Measurements from ENCODE around the gene MGAT4B. TPM values are rescaled to one million over a fixed set of nuclear protein-coding genes. Genes with fewer than 3 reads are reported as not detected.

Gene MGAT4B
- total and polyA plus RNA-seq, 2 of the 4 experiments (the other 2 are of a cell fraction), result 73.7 to 155 TPM

GRCh38 chr5:179814090-179814489 is 7.4 kb upstream of the MGAT4B start:
- ChIA-PET CTCF (no interaction called here), POLR2A (ENCODE audit: unreplicated experiment) (no interaction called here)
- intact Hi-C loops (cut with micrococcal nuclease), result no loop called here
- H2BK15ac ChIP-seq (ENCODE audit: low read depth, low read length), result no peak overlapping the region
- no peaks in the 10 kb centered on the region for H4K20me1 ChIP-seq (ENCODE audit: insufficient read depth, low read length)
- H3K4me3 ChIP-seq (ENCODE audit: insufficient read depth, low read depth, low read length), result no peak overlapping the region
- no peak overlapping the region for H3K18ac ChIP-seq (ENCODE audit: low read depth, low read length)
- H3K56ac ChIP-seq (ENCODE audit: extremely low read depth, insufficient read depth, low read length), result no peak overlapping the region
- no peaks in the 10 kb centered on the region; the same call in 1 of the 2 replicates for H3K9me3 ChIP-seq (ENCODE audit: control insufficient read depth, insufficient read depth, low read length)
- no peak overlapping the region for H2AFZ ChIP-seq (replicated peaks; ENCODE audit: low read length, poor library complexity)
- no peak overlapping the region for H4K8ac ChIP-seq (ENCODE audit: low read depth in 2 of 2, low read length in 2 of 2)
- H3K23ac ChIP-seq (ENCODE audit: low read depth, low read length), result no peak overlapping the region
- H3K4ac ChIP-seq (ENCODE audit: low read depth, low read length), result no peak overlapping the region
- H3K14ac ChIP-seq (replicated peaks; ENCODE audit: low read depth, low read length), result no peak overlapping the region
- WGBS, 2 experiments (ENCODE audit: extremely low coverage in 2 of 2, insufficient read length in 1 of 2), result no CpG with 5 or more reads among the region's 3 CpGs
- no peak overlapping the region for H2AK5ac ChIP-seq (ENCODE audit: low read depth, low read length)
- H3K36me3 ChIP-seq (ENCODE audit: control insufficient read depth, insufficient read depth, low read length), result peaks cover 17% of the 10 kb centered on the region
- H2AK9ac ChIP-seq (replicated peaks; ENCODE audit: low read depth, low read length, poor library complexity), result no peak overlapping the region
- peaks cover 8% of the 10 kb centered on the region for H3K4me1 ChIP-seq (ENCODE audit: control insufficient read depth, insufficient read depth, low read length)
- no peak overlapping the region for H3K9ac ChIP-seq (ENCODE audit: low read depth, low read length)
- peaks cover 0 to 14% of the 10 kb centered on the region in 2 experiments for H3K79me1 ChIP-seq (ENCODE audit: low read depth in 1 of 2, low read length in 2 of 2)
- H2BK5ac ChIP-seq (ENCODE audit: low read depth, low read length, poor library complexity, severe bottlenecking), result no peak overlapping the region
- no peak overlapping the region for H4K91ac ChIP-seq (ENCODE audit: insufficient read depth, low read depth, low read length)
- no peaks in the 10 kb centered on the region for H3K27me3 ChIP-seq (ENCODE audit: control insufficient read depth, insufficient read depth, low read length)
- BruUV-seq (replicated peaks), result no TSS peak
- H3K27ac ChIP-seq (ENCODE audit: insufficient read depth, low read length), result no peak overlapping the region
- ATAC-seq (ENCODE audit: low read depth) (no peak), DNase-seq (no peak)
- H4K5ac ChIP-seq (ENCODE audit: low read depth, low read length), result no peak overlapping the region
- TF ChIP-seq MXI1 (IDR thresholded peaks at IDR 0.05; ENCODE audit: borderline replicate concordance, low read depth, low read length), result no peak
- TF ChIP-seq RAD21 (IDR thresholded peaks at IDR 0.05; ENCODE audit: low read length), result no peak
- TF ChIP-seq MAZ (IDR thresholded peaks at IDR 0.05; ENCODE audit: borderline replicate concordance, low read depth, low read length), result no peak
- no peak for TF ChIP-seq BHLHE40 (IDR thresholded peaks at IDR 0.05; ENCODE audit: low read depth, low read length)
- TF ChIP-seq CHD1 (IDR thresholded peaks at IDR 0.05; ENCODE audit: low read depth, low read length), result no peak
- TF ChIP-seq SMC3 (IDR thresholded peaks at IDR 0.05; ENCODE audit: low read depth, low read length), result no peak
- TF ChIP-seq NFE2L2 (IDR thresholded peaks at IDR 0.05; ENCODE audit: low read depth, low read length), result no peak
- TF ChIP-seq RCOR1 (IDR thresholded peaks at IDR 0.05; ENCODE audit: insufficient replicate concordance, low read length), result no peak
- no peak for TF ChIP-seq MAFK (IDR thresholded peaks at IDR 0.05; ENCODE audit: low read depth, low read length)
- TF ChIP-seq CTCF (conservative IDR thresholded peaks at IDR 0.05; ENCODE audit: low read depth, low read length), result no peak
- H2BK20ac ChIP-seq (ENCODE audit: low read depth, low read length), result no peak overlapping the region
- H3K9me1 ChIP-seq (ENCODE audit: insufficient read depth, low read length), result peaks cover 13% of the 10 kb centered on the region
- no peak overlapping the region for H3K4me2 ChIP-seq (ENCODE audit: low read depth, low read length)
- dilution Hi-C loops (cut with HindIII; ENCODE audit: low sequenced_read_pairs, unreplicated experiment), result no loop called here
- in situ Hi-C loops (cut with MboI; ENCODE audit: low sequenced_read_pairs), result no loop called here
- no peak overlapping the region for H2BK120ac ChIP-seq (ENCODE audit: low read depth, low read length)

Measured in IMR-90 (cell line).